IMR-90 (cell line): Measurements from ENCODE around the gene DEFB129. TPM values are rescaled to one million over a fixed set of nuclear protein-coding genes. Genes with fewer than 3 reads are reported as not detected.

Source experiments
- ATAC-seq: fragments of 200-7000 bp; cut with Tn5 transposase; 2 replicates; pipeline ENCODE4 v1.9.1; 2020; ENCODE audit warnings: low read depth, mild to moderate bottlenecking, moderate library complexity
- BruUV-seq: library from RNA; stranded (reverse); fragments of 400-500 nt; replicated peaks from 2 replicates; lab custom pipeline; 2021; lab: Mats Ljungman, UMichigan
- CTCF ChIA-PET: fragments of 300-600 bp; formaldehyde crosslinking; extraction: SDS; loops from one replicate; lab custom pipeline; 2021; ENCODE audit warnings: antibody characterized with exemption; lab: Yijun Ruan, JAX
- POLR2A ChIA-PET: fragments of 300-600 bp; sonication (Branson Sonifier 250); formaldehyde crosslinking; loops from one replicate; lab custom pipeline; 2022; ENCODE audit warnings: antibody characterized with exemption; ENCODE audit not compliant: unreplicated experiment; lab: Charles Lee
- DNase-seq: peaks from one replicate; pipeline ENCODE4 v3.0.0; 2013
- H2AFZ ChIP-seq: replicated peaks from 2 replicates; pipeline ENCODE3; 2013; ENCODE audit warnings: low read length, mild to moderate bottlenecking; ENCODE audit not compliant: poor library complexity
- H2AK5ac ChIP-seq: 2 replicates; pipeline ENCODE4 v1.6.1; 2013; ENCODE audit warnings: low read depth, low read length, inconsistent platforms
- H2AK9ac ChIP-seq: replicated peaks from 2 replicates; pipeline ENCODE3; 2013; ENCODE audit warnings: mild to moderate bottlenecking, low read depth, low read length, moderate library complexity; ENCODE audit not compliant: poor library complexity
- H2BK120ac ChIP-seq: 2 replicates; pipeline ENCODE4 v1.6.1; 2013; ENCODE audit warnings: low read depth, low read length, inconsistent platforms
- H2BK15ac ChIP-seq: 3 replicates; pipeline ENCODE4 v1.6.1; 2013; ENCODE audit warnings: low read depth, low read length, inconsistent platforms
- H2BK20ac ChIP-seq: 2 replicates; pipeline ENCODE4 v1.6.1; 2013; ENCODE audit warnings: low read depth, mild to moderate bottlenecking, inconsistent platforms, low read length, moderate library complexity
- H2BK5ac ChIP-seq: 2 replicates; pipeline ENCODE4 v1.6.1; 2013; ENCODE audit warnings: mild to moderate bottlenecking, low read depth, low read length, inconsistent platforms; ENCODE audit not compliant: poor library complexity, severe bottlenecking
- H3K14ac ChIP-seq: replicated peaks from 2 replicates; pipeline ENCODE4 v1.6.1; 2013; ENCODE audit warnings: low read depth, low read length, inconsistent platforms
- H3K18ac ChIP-seq: 2 replicates; pipeline ENCODE4 v1.6.1; 2013; ENCODE audit warnings: low read depth, low read length, control low read depth
- H3K23ac ChIP-seq: 2 replicates; pipeline ENCODE4 v1.6.1; 2013; ENCODE audit warnings: low read depth, low read length, inconsistent platforms
- H3K27ac ChIP-seq: 2 replicates; pipeline ENCODE4 v1.5.1; 2013; ENCODE audit warnings: mild to moderate bottlenecking, control low read depth, low read length; ENCODE audit not compliant: insufficient read depth
- H3K27me3 ChIP-seq: 2 replicates; pipeline ENCODE4 v1.6.1; 2013; ENCODE audit warnings: low read length; ENCODE audit not compliant: control insufficient read depth, insufficient read depth
- H3K36me3 ChIP-seq: 2 replicates; pipeline ENCODE4 v1.6.1; 2013; ENCODE audit warnings: low read length, mixed read lengths; ENCODE audit not compliant: control insufficient read depth, insufficient read depth
- H3K4ac ChIP-seq: 2 replicates; pipeline ENCODE4 v1.6.1; 2013; ENCODE audit warnings: low read depth, low read length, inconsistent platforms
- H3K4me1 ChIP-seq: 2 replicates; pipeline ENCODE4 v1.6.1; 2013; ENCODE audit warnings: low read length, mixed read lengths; ENCODE audit not compliant: control insufficient read depth, insufficient read depth
- H3K4me2 ChIP-seq: 2 replicates; pipeline ENCODE4 v1.6.1; 2013; ENCODE audit warnings: low read depth, mild to moderate bottlenecking, control low read depth, low read length, moderate library complexity
- H3K4me3 ChIP-seq: 2 replicates; pipeline ENCODE4 v1.5.1; 2013; ENCODE audit warnings: low read depth, mild to moderate bottlenecking, control low read depth, low read length, moderate library complexity; ENCODE audit not compliant: insufficient read depth
- H3K56ac ChIP-seq: 2 replicates; pipeline ENCODE4 v1.6.1; 2013; ENCODE audit warnings: low read length, inconsistent platforms; ENCODE audit not compliant: insufficient read depth; ENCODE audit errors: extremely low read depth
- H3K79me1 ChIP-seq, 2 experiments: 2 replicates each; pipeline ENCODE4 v1.6.1; 2013; ENCODE audit warnings: low read length in 2 of 2, inconsistent platforms in 1 of 2, low read depth in 1 of 2
- H3K9ac ChIP-seq: 2 replicates; pipeline ENCODE4 v1.6.1; 2013; ENCODE audit warnings: low read depth, low read length, control low read depth
- H3K9me1 ChIP-seq: 2 replicates; pipeline ENCODE4 v1.6.1; 2013; ENCODE audit warnings: low read length, inconsistent platforms; ENCODE audit not compliant: insufficient read depth
- H3K9me3 ChIP-seq: 2 replicates; pipeline ENCODE4 v1.6.1; 2013; ENCODE audit warnings: low read length; ENCODE audit not compliant: control insufficient read depth, insufficient read depth
- H4K20me1 ChIP-seq: 2 replicates; pipeline ENCODE4 v1.6.1; 2013; ENCODE audit warnings: low read length, inconsistent platforms; ENCODE audit not compliant: insufficient read depth
- H4K5ac ChIP-seq: 2 replicates; pipeline ENCODE4 v1.6.1; 2013; ENCODE audit warnings: mild to moderate bottlenecking, low read depth, low read length, control low read depth
- H4K8ac ChIP-seq, 2 experiments: 2 replicates each; pipeline ENCODE4 v1.6.1; 2013; ENCODE audit warnings: low read depth in 2 of 2, low read length in 2 of 2, control low read depth in 1 of 2, inconsistent platforms in 1 of 2
- H4K91ac ChIP-seq: 2 replicates; pipeline ENCODE4 v1.6.1; 2013; ENCODE audit warnings: low read depth, low read length, inconsistent platforms; ENCODE audit not compliant: insufficient read depth
- BHLHE40 ChIP-seq: fragments of 150-350 bp; IDR thresholded peaks from 2 replicates; pipeline ENCODE4 v1.6.1; 2016; ENCODE audit warnings: mild to moderate bottlenecking, low read depth, low read length
- CEBPB ChIP-seq: IDR thresholded peaks from 2 replicates; pipeline ENCODE4 v1.6.1; 2012; ENCODE audit warnings: low read depth, low read length, improper control_type of control experiment
- CHD1 ChIP-seq: IDR thresholded peaks from 2 replicates; pipeline ENCODE4 v1.6.1; 2012; ENCODE audit warnings: low read depth, low read length, improper control_type of control experiment
- CTCF ChIP-seq: conservative IDR thresholded peaks from 2 replicates; pipeline ENCODE4 v1.5.1; 2012; ENCODE audit warnings: mild to moderate bottlenecking, low read depth, low read length, improper control_type of control experiment
- FOS ChIP-seq: fragments of 150-350 bp; IDR thresholded peaks from 2 replicates; pipeline ENCODE4 v1.6.1; 2016; ENCODE audit warnings: low read depth, low read length
- MAFK ChIP-seq: IDR thresholded peaks from 2 replicates; pipeline ENCODE4 v1.6.1; 2012; ENCODE audit warnings: low read depth, low read length, improper control_type of control experiment
- MAZ ChIP-seq: IDR thresholded peaks from 2 replicates; pipeline ENCODE4 v1.6.1; 2012; ENCODE audit warnings: low read depth, mild to moderate bottlenecking, low read length, improper control_type of control experiment, moderate library complexity, borderline replicate concordance
- MXI1 ChIP-seq: IDR thresholded peaks from 2 replicates; pipeline ENCODE4 v1.6.1; 2012; ENCODE audit warnings: low read depth, mild to moderate bottlenecking, low read length, moderate library complexity, borderline replicate concordance
- NFE2L2 ChIP-seq: fragments of 150-350 bp; IDR thresholded peaks from 2 replicates; pipeline ENCODE4 v1.6.1; 2016; ENCODE audit warnings: low read depth, mild to moderate bottlenecking, low read length
- POLR2A ChIP-seq: IDR thresholded peaks from 2 replicates; pipeline ENCODE4 v1.6.1; 2012; ENCODE audit warnings: mild to moderate bottlenecking, low read depth, low read length
- RAD21 ChIP-seq: IDR thresholded peaks from 2 replicates; pipeline ENCODE4 v1.6.1; 2012; ENCODE audit warnings: low read length, improper control_type of control experiment
- RCOR1 ChIP-seq: IDR thresholded peaks from 2 replicates; pipeline ENCODE4 v1.6.1; 2012; ENCODE audit warnings: mild to moderate bottlenecking, low read length, improper control_type of control experiment; ENCODE audit not compliant: insufficient replicate concordance
- RFX5 ChIP-seq: IDR thresholded peaks from 2 replicates; pipeline ENCODE4 v1.8.0; 2012; ENCODE audit warnings: low read depth, mild to moderate bottlenecking, low read length, moderate library complexity
- SMC3 ChIP-seq: fragments of 150-350 bp; IDR thresholded peaks from 2 replicates; pipeline ENCODE4 v1.6.1; 2016; ENCODE audit warnings: low read depth, mild to moderate bottlenecking, antibody characterized with exemption, low read length, moderate library complexity
- WGBS, 2 experiments: methylation state at CpG; one replicate each; pipeline versions ENCODE4 v1.1.5 to v1.1.7; 2013; ENCODE audit warnings: missing lambda C conversion rate in 2 of 2; ENCODE audit not compliant: insufficient read length in 1 of 2; ENCODE audit errors: extremely low coverage in 2 of 2; 5-methylcytosine and 5-hydroxymethylcytosine counted together
- dilution Hi-C: fragments of 300-500 bp; cut with HindIII; formaldehyde crosslinking; loops from one replicate; pipeline ENCODE4 v1.14.3; 2018; ENCODE audit warnings: low sequenced_read_pairs; ENCODE audit not compliant: unreplicated experiment
- in situ Hi-C: fragments of 300-500 bp; cut with MboI; formaldehyde crosslinking; loops from 3 replicates; pipeline ENCODE4 v1.14.3; 2019; ENCODE audit warnings: low sequenced_read_pairs, inconsistent platforms, mixed read lengths
- intact Hi-C: fragments of 100-400 bp; cut with micrococcal nuclease; formaldehyde crosslinking; loops from 2 replicates; pipeline ENCODE4 v1.10.0; 2022
- polyA plus RNA-seq, 3 experiments: library from polyadenylated mRNA; depleted of rRNA; stranded (reverse); fragments of >200 nt; gene quantifications; 2 replicates each; pipeline ENCODE4 v1.2.3, GENCODE V29; 2012; ENCODE audit warnings: low replicate concordance in 1 of 3
- total RNA-seq: library from RNA; depleted of rRNA; stranded (reverse); fragments of >200 nt; gene quantifications from 2 replicates; pipeline ENCODE4 v1.2.3, GENCODE V29; 2012
- TF ChIP-seq, protein P1 (sequence below): fragments of 150-350 bp; IDR thresholded peaks from 2 replicates; pipeline ENCODE4 v1.6.1; 2016; ENCODE audit warnings: low read depth, mild to moderate bottlenecking, low read length, moderate library complexity, borderline replicate concordance
- TF ChIP-seq, protein P2 (sequence below): fragments of 150-350 bp; IDR thresholded peaks from 2 replicates; pipeline ENCODE4 v1.6.1; 2017; ENCODE audit warnings: mild to moderate bottlenecking, antibody characterized with exemption, low read length, low read depth

Gene DEFB129
- total and polyA plus RNA-seq, 2 of the 4 experiments (the other 2 are of a cell fraction), result not detected

DNA sequence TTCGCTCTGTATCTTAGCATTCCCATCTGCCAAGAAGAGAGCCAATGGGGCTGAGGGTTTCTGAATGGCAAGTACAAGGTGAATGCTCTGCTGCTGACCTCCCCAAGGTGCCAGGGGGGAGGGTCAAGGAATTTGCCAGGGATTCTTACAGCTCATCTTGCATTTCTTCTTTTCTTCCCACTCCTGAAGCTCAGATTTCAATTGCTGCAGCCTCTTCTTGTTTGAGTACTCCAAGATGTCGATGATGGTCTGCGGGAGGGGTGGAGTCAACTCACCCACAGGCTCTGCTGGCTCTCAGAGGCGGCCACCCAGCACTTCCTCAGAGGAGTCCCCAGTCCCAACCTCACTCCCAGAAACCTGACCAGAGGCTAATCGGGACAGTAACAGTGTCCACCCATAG, 51.1 kb downstream of the DEFB129 start:
- no peak for TF ChIP-seq NFE2L2
- TF ChIP-seq RAD21, result no peak
- TF ChIP-seq CTCF, result no peak
- no peak for TF ChIP-seq MAZ
- TF ChIP-seq BHLHE40, result no peak
- TF ChIP-seq, protein P1, sequence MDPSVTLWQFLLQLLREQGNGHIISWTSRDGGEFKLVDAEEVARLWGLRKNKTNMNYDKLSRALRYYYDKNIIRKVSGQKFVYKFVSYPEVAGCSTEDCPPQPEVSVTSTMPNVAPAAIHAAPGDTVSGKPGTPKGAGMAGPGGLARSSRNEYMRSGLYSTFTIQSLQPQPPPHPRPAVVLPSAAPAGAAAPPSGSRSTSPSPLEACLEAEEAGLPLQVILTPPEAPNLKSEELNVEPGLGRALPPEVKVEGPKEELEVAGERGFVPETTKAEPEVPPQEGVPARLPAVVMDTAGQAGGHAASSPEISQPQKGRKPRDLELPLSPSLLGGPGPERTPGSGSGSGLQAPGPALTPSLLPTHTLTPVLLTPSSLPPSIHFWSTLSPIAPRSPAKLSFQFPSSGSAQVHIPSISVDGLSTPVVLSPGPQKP, result no peak
- no peak for TF ChIP-seq CEBPB
- no peak for TF ChIP-seq POLR2A
- no peak for TF ChIP-seq FOS
- TF ChIP-seq SMC3, result no peak
- no peak for TF ChIP-seq CHD1
- TF ChIP-seq MXI1, result no peak
- no peak for TF ChIP-seq MAFK
- TF ChIP-seq, protein P2, sequence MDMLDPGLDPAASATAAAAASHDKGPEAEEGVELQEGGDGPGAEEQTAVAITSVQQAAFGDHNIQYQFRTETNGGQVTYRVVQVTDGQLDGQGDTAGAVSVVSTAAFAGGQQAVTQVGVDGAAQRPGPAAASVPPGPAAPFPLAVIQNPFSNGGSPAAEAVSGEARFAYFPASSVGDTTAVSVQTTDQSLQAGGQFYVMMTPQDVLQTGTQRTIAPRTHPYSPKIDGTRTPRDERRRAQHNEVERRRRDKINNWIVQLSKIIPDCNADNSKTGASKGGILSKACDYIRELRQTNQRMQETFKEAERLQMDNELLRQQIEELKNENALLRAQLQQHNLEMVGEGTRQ, result no peak
- TF ChIP-seq RFX5, result no peak
- no peak for TF ChIP-seq RCOR1
- BruUV-seq, result no TSS peak
- Histone ChIP-seq H2BK120ac (no peak overlapping the region), H2BK15ac (no peak overlapping the region), H2AK9ac (no peak overlapping the region), H2BK20ac (no peak overlapping the region), H3K9ac (no peak overlapping the region), H2AK5ac (no peak overlapping the region), H4K8ac (no peak overlapping the region), H4K20me1 (no peaks in the 10 kb centered on the region), H3K18ac (no peak overlapping the region), H2BK5ac (no peak overlapping the region), H3K4me2 (no peak overlapping the region), H3K27me3 (no peaks in the 10 kb centered on the region), H2AFZ (no peak overlapping the region), H3K56ac (no peak overlapping the region), H3K36me3 (peaks cover 36% of the 10 kb centered on the region), H4K5ac (no peak overlapping the region), H3K4ac (no peak overlapping the region), H4K91ac (no peak overlapping the region), H3K4me1 (no peaks in the 10 kb centered on the region), H3K9me3 (no peaks in the 10 kb centered on the region), H3K14ac (no peak overlapping the region), H3K23ac (no peak overlapping the region), H3K79me1 (no peaks in the 10 kb centered on the region), H3K9me1 (no peaks in the 10 kb centered on the region; the same call in 1 of the 2 replicates), H3K4me3 (no peak overlapping the region), H3K27ac (no peak overlapping the region)
- WGBS, 2 experiments, result 100% methylated on average over 1 of the region's 5 CpGs; no CpG with 5 or more reads in 1 of the 2 experiments
- ChIA-PET CTCF (no interaction called here), POLR2A (no interaction called here)
- in situ Hi-C loops, result no loop called here
- ATAC-seq (no peak), DNase-seq (no peak)
- dilution Hi-C loops, result no loop called here
- intact Hi-C loops, result no loop called here
